Umbilical cord (tissue), 2 donors: Measurements from ENCODE around the gene PPM1L. TPM values are rescaled to one million over a fixed set of nuclear protein-coding genes. Genes with fewer than 3 reads are reported as not detected.

Source experiments
- DNase-seq: peaks from one replicate; pipeline ENCODE4 v3.0.0-alpha.2; 2015; ENCODE audit warnings: low spot score
- total RNA-seq: library from RNA; depleted of rRNA; stranded (reverse); fragments of >200 nt; gene quantifications from one replicate; pipeline ENCODE4 v1.2.3, GENCODE V29; 2014; ENCODE audit warnings: low replicate concordance; ENCODE audit not compliant: insufficient read depth

The PPM1L gene
- total RNA-seq, 1 donor from 2014 or later, result 10.1 TPM

DNA sequence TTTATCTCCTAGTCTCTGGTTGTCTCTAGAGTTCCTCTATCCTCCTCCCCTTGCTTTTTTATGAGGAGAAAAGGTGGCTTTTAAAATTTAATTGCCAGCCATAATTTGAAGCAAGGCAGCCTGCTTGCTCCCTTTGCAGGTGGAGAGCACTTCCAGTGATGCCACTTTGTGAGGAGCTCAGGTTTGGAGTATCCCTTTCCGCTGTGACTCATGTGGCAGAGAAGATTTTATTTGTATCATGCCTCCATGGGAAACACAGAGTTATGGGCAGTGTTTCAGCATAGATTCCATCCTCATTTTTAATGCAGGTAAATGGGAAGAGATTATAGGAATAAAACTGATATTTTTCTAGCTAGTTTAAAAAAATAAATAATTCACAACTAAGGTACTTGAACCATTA lies 7.0 kb downstream of the PPM1L start:
- no peak for DNase-seq

DNA sequence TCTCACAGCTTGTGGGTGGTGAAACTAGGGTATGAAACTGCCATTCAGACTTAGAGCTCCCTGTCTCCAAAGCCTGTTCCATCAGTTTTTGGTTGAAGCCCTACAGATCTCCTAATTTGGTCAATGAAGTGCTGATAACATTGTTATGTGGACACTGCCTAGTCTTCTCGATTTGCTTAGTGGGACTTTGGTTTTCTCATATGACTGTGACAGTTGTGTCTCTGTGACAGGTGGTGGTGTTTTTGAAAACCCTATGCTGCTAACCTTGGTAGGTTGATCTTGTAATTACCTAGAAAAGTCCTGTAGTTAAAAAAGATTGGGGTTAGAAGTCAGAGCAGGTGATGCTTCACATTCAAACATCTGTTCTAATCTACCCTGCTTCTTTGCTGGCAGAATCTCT lies 9.2 kb downstream of the PPM1L start:
- no peak for DNase-seq

DNA sequence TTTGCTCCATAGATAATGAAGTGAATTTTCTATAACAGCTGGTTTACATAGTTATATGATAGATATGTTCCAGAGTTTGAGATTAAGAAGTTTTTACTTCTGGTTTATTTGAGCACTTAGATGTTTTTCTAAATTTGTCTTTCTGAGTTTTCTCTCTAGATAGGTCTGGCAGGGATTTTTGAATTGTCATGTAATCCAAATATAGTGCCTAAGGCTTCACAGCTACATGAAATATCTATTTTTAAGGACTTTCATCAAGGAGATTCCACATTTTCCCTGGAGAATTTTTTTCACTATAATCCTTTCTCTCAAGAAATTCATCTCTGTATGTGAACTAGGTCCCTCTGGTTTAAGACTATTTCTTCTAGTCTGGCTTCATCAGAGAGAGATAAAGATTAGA lies 12.0 kb downstream of the PPM1L start:
- DNase-seq, result peak; percentile 82

DNA sequence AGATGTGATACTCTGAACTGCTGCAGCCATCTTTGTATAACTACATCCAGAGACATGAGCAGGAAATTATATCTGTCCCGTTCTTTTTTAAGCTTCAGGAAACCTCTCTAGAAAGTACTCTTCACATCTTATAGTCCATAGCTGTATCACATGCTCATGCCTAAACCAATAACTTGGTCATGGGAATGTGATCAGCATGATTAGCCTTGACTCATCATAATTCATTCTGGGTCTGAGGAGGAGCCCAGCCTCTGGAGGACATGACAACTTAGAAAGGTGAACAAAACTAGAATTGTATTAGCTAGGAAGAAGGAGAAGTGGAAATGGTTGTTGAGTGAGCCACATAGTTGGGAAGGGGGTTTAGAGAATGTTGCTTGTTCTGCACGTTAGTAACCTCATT lies 12.9 kb downstream of the PPM1L start:
- DNase-seq, result no peak

DNA sequence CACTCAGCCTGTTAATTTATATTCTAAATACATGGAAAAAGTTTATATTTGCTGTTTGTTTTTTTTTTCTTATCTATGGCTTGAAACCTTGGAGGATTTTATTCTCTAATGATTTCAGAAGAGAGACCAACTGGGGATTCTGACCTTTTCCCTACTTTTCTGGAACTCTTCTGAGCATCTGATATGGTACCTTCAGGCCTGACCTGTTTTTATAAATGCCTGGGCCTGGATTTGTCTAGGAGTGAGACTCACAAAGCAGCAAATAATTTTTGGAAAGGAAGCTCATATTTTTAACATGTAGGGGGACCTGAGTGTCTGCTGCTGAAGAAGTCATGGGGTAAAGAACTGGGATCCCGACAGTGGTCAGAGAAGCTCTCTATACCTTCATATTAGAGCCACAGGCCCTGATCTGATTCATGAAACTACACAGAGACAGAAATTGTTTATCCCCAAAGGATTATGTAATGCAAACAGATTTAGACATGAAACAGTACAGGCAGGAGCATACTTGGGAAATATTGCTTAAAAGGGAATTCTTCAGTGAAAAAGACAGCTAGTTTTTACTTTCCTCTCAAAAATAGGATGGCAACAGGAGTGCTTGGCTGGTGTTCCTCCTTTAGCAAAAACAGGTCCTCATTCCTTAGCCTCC lies 15.9 kb downstream of the PPM1L start:
- peak; percentile 95 for DNase-seq

DNA sequence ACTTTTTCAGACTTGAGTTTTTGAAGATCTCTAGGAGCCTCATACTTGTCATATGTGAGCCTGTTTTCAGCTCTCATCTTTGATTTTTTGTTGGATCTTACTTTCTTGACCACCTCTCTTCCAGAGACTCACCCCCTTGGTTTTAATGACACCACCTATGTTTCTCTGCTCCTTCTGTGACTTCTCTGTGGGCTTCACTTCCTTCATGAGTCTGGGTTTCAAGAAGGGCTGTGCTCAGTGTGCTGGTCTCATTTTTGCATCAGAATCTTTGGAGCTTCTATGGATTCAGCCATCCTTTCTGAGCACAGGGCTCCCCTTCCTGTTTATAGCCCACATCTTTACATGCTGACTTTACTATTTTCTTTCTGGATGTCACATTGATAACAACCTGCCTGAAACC lies 17.7 kb downstream of the PPM1L start:
- no peak for DNase-seq

DNA sequence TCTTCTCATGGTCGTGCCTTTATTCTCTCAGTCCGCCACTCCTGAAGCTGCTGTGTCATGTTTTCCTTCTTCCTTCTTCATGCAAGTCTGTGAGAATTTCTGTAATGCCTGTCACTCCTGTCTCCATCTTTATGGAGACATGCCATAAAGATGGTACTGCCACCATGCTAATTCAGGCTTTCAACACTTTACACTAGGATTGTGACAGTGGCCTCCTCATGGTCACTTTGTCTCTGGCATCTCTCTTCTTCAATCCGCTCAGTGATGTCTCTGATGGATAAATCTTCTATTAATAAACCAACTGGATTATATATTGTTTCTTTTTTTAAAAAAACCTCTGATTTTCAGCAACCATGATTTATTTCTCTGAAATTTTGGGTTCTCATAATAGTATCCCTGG lies 18.1 kb downstream of the PPM1L start:
- DNase-seq, result no peak

DNA sequence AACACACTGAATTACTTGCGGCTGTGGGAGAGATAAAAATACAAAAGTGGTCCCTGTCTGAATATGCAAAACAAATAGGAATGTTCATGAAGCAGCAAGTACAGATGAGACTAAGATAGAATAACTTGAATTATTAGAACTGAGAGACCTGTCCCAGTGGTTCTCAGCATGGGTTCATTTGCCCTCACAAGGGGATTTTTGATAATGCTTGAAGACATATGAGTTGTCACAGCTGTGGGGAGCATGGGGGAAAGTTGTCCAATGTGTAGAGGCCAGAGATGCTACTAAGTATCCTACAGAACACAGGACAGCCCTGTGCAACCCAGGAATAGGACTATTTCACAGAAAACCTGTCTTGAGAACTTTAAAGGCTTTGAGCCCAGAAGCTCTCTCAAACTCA lies 22.4 kb downstream of the PPM1L start:
- DNase-seq, result no peak

DNA sequence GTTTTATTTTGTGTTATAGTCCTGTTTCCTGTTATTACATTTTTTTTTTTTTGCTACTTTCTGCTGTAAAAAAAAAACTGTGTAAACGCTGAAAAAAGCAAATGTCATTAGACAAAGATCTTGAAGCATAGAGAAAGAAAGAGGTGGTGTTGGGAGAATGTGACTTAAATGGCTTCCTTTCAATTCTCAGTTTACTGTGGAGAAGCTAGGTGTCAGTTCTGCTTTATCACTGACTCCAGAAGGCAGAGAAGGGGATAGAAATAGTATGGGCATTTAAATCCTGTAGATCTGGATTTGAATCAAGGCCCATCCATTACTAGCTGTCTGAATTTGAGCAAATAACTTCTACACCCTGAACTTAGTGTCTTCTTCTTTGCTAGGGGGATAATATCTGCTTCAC lies 23.0 kb downstream of the PPM1L start:
- no peak for DNase-seq

DNA sequence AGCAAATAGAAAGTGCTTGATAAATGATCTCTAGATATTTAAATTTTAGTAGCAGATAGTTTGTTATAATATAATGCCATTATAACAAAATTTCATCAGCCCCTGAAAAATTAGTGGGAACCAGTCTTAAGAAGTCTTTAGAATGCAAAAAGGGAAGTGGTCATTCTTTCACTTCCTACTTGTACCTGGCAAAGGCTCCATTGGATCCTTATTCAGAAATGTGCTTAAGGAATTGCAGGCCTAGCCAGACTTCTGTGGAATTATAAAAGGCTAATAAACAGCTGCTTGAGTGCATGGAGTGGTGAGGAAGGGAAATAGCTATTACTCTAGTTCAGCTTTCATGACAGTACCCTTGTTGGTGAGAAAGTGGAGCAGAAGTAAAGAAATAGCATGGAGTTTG lies 24.2 kb downstream of the PPM1L start:
- no peak for DNase-seq

DNA sequence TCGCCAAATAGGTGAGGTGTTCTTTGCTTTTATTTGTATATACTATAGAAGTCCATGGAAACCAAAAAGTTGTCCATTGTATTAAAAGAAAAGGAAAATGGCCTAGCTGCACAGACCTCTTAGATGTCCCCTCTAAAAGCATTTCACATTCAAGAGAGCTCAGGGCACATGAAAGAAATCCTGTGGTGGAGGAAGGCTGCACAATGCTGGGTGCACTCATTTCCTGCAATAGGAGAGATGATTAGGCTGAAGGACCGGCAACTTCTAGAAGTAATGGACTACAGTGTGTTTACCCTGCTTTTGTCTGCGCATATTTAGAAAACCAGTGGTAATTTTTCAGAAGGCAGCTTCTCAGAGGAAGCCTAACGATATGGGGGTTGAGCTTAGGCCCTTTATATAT lies 25.4 kb downstream of the PPM1L start:
- no peak for DNase-seq

DNA sequence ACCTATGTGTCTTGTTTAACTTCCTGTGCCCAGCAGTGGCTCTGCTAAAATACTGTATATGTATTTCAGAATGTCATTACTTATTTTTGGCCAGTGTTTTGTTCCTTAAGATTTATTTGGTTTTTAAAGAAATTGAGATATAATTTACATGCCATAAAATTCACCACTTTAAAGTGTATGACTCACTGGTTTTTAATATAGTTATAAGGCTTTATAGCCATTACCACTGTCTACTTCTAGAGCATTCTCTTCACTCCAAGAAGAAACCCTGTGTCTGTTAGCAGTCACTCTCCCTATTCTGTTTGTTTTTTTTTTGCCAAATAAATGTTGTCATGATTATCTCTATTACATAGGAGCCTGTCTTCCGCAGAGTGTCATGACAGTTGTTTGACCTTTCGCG lies 25.8 kb downstream of the PPM1L start:
- no peak for DNase-seq

DNA sequence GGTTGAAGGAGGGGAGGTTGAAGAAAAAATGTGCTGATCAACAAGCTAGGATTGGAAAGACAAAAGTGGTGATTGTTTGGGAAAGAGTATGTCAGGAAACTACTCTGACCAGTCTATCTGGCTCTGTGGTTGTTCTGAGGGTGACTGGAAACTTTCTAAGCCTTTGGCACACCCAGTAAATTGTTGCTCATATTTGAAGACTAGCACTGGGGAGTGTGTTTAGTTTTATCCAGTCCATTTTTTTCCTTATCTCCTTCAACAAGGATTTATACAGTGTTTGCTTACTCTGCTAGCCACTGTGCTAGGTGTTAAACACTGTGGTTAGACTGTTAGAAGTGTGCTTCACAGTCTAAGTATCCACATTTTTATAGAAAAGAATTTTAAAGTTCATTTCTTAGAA lies 28.8 kb downstream of the PPM1L start:
- peak; percentile 47 for DNase-seq

DNA sequence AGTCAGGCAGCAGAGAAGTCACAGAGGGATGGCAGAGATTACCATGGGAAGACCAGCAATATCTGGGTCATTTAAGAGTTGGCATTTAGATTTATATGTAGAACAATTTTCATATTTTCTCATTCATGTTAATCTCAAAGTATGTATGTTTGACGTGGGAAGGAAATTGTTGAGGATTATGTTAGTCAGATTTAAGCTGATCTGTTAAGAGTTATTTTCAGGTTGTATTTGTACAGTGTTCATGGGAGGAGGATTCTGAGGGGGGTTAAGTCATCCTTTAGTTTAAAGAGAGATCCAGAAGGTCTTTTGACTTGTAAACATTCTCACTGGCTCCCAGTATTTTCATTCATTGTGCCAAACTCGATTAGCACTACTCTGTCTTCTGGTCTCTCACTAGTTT lies 34.7 kb downstream of the PPM1L start:
- DNase-seq, result peak; percentile 31

DNA sequence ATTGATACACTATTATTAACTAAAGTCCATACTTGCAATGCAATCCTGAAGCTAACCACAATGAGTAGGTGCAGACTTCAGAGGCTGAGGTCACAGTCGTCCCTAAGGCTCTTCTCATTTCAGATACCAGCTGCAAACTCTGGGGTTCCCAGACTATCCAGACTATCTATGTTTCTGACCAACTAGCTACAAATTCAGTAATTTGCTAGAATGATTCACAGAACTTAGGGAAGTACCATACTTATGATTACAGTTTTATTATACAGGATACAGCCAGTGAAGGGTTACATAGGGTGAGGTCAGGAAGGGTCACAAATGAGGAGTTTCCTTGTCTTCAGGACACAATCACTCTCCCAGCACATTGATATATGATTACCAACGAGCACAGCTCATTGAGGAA lies 36.5 kb downstream of the PPM1L start:
- no peak for DNase-seq

DNA sequence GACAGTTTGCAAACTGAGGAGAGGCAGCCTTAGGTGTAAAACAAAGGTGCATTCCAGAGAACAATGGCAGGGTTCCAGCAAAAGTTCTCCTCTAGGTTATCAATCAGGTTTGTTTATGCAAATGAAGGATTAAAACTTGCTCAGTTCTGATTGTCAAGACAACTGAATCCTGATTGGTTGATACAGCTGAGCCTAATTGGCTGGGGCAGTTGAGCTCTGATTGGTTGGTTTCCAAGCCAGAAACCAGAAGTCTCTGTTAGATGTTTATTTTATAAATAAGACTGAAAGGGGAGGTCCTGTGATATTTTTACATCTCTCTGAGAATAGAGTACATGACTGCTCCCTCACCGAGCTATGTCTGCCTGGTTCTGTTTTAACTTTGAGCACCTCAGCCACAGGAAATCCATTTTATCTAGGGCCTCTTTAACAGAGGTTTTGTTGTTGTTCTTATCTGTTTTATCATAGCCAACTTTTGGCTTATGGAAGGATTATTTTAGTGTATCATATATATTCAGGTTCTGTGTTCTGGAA lies 37.8 kb downstream of the PPM1L start:
- no peak for DNase-seq

DNA sequence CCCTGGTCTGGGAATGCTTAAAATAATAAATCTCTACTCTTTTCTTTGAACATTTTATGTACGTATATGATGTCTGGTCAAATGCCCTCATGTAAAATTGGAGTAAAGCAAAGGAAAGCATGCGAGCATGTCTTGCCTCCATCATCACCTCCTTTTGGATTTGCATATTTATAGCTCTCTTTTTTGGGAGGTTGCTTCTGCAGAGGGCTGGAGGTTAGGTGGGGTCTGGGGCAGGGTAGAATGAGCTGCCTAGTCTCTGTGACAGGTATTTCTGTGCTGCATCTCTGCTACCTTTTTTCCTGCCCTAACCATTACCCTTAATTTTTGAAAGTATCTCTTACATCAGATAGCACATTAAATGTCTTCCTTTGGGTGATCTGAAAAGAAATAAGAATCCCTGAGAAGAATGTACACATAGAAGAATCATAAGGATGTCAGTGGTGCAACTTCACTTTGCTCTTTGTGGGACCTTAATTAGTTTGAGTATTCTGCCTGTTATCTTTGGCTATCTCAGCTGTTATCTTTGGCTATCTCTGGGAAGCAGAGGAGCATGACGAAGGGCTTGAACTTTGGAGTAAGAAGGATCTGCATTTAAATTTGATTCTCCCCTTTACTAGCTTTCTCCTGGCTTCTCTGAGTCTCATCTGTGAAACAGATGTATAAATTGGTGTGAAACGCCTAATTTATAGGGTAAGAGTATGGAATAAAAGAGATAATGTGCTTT lies 40.2 kb downstream of the PPM1L start:
- no peak for DNase-seq

DNA sequence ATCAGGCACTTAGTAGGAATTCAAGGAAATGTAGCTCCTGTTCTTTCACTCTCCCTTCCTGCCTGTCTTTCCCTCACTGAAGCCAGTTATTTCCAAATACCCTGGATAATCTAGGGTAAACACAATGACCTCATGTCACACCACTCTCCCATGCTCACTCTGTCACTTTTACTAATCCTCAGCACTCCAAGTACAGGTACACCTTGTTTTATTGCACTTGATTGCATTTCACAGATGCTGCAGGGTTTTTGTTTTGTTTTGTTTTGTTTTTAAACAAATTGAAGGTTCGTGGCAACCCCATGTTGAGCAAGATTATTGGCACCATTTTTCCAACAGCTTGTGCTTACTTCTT lies 40.8 kb downstream of the PPM1L start:
- no peak for DNase-seq

DNA sequence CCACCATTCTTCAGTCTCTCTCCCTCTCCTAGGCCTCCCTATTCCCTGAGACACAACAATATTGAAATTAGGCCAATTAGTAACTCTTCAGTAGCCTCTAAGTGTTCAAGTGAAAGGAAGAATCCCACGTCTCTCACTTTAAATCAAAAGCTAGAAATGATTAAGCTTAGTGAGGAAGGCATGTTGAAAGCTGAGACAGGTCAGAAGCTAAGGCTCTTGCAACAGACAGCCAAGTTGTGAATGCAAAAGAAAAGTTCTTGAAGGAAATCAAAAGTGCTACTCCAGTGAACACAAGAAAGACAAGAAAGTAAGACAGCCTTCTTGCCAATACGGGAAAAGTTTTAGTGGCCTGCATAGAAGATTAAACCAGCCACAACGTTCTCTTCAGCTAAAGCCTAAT lies 41.3 kb downstream of the PPM1L start:
- no peak for DNase-seq

DNA sequence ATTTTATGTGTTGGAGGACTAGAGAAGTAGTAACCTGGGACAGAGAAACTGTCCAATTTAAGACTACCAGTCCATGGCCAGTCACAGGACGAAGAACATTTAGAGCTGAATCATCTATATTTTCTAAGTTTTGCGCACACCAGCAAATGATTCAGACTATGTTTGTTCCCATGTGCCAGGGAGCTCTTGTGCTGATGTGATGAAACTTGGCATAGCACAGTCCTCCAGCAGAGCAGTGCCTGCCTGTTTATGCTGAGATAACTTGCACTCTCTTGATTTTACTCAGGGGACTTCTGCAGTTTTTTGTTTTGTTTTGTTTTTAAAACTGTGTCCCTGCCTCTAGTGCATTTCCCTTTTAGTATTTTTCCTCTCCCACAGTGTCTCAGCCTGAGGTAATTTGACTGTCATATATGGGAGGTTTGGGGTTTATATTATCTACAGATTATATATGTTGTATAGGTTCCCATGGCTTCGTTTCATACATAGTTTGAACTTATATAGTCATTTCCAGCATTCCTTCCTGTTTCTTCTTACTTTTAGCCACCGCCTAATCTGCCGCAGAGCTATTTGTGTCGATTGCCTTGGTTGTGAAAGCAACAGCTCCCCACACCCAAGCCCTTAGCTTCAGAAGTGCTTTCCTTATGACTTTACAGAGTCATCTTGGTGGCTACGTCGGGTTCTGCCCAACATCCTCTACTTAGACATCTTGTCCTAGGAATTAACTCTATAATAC lies 45.5 kb downstream of the PPM1L start:
- peak; percentile 84 for DNase-seq

DNA sequence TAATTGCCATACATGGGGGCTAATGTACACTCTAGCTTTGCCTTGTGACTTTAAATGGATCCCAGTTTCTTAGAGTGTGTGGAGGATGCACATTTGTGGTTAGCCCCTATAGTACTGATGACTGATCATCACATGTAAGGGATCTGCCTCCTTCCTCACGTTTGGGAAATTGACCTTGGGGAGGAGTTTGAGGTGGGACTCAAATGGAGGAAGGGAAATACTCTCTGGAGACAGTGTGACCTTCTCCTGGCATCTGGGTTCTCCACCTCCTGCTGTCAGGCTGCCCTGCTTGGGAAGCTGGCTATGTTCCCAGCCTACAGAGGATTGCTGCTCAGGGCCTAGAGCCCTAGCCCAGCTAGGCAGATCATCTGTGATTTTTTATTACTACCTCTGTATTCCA lies 48.7 kb downstream of the PPM1L start:
- peak; percentile 78 for DNase-seq

DNA sequence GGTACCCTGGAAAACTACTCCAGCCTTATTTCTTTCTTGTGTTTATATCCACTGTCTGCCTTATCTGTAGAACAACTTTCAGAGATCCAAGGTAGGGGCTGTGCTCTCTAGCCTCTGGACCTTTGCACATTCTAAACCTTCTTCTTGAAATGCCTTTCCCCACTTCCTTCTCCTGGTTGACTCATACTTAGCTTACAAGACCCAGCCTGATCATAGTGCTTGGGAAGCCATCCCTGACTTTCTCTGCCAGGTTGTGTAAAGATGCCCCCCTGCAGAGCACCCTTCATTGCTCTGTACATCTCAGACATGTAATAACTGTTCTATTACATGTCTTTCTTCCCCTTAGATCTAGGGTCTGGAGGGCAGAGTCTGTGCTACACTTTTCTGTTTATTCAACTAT lies 50.1 kb downstream of the PPM1L start:
- no peak for DNase-seq

DNA sequence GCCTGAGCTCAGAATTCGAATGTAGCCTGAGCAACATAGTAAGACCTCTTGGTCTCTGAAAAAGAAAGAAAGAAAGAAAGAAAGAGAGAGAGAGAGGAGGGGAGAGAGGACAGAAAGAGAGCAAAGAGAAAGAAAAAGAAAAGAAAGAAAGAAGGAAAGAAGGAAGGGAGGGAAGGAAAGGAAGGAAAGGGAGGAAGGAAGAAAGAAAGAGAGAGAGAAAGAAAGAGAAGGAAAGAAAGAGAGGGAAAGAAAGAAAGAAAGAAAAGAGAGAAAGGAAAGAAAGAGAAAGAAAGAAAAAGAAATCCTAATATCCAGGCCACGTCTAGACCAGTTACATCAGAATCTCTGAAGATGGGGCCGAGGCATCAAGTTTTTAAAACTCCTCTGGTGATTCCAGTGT lies 50.7 kb downstream of the PPM1L start:
- no peak for DNase-seq
